Measurements from ENCODE around the gene SYNJ2BP.

DNA sequence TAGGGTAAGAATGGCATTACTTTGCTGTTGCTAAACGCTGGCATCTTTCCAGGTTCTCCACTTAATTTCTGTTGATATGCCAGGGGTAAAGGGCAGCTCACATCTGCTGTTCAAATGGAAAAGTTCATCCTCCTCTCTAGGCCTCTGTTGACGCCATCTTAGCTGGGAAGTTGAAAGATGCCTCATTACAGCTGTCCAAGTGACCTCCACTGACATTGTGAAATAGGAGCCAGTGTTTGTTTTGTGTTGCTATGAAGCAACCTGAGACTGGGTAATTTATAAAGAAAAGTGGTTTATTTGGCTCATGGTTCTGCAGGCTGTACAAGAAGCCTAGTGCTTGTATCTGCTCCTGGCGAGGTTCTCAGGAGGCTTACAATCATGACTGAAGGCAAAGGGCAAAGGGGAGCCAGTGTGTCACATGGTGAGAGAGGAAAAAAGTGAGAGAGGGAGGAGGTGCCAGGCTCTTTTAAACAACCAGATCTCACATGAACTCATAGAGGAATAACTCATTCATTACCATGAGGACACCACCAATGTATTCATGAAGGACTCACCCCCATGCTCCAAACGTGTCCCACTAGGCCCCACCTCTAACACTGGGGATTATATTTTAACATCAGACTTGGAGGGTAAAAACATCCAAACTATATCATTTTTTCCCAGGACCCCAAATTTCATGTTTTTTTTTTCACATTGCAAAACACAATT is 31.9 kb upstream of the SYNJ2BP start:
- TF ChIP-seq, protein P1, sequence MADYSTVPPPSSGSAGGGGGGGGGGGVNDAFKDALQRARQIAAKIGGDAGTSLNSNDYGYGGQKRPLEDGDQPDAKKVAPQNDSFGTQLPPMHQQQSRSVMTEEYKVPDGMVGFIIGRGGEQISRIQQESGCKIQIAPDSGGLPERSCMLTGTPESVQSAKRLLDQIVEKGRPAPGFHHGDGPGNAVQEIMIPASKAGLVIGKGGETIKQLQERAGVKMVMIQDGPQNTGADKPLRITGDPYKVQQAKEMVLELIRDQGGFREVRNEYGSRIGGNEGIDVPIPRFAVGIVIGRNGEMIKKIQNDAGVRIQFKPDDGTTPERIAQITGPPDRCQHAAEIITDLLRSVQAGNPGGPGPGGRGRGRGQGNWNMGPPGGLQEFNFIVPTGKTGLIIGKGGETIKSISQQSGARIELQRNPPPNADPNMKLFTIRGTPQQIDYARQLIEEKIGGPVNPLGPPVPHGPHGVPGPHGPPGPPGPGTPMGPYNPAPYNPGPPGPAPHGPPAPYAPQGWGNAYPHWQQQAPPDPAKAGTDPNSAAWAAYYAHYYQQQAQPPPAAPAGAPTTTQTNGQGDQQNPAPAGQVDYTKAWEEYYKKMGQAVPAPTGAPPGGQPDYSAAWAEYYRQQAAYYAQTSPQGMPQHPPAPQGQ (CRISPR knock-in tag; IDR thresholded peaks at IDR 0.05; ENCODE audit: borderline replicate concordance): no peak
- TF ChIP-seq, protein P2, sequence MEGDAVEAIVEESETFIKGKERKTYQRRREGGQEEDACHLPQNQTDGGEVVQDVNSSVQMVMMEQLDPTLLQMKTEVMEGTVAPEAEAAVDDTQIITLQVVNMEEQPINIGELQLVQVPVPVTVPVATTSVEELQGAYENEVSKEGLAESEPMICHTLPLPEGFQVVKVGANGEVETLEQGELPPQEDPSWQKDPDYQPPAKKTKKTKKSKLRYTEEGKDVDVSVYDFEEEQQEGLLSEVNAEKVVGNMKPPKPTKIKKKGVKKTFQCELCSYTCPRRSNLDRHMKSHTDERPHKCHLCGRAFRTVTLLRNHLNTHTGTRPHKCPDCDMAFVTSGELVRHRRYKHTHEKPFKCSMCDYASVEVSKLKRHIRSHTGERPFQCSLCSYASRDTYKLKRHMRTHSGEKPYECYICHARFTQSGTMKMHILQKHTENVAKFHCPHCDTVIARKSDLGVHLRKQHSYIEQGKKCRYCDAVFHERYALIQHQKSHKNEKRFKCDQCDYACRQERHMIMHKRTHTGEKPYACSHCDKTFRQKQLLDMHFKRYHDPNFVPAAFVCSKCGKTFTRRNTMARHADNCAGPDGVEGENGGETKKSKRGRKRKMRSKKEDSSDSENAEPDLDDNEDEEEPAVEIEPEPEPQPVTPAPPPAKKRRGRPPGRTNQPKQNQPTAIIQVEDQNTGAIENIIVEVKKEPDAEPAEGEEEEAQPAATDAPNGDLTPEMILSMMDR (CRISPR knock-in tag; IDR thresholded peaks at IDR 0.05): no peak
- no peak for TF ChIP-seq MYNN (CRISPR knock-in tag; IDR thresholded peaks at IDR 0.05; ENCODE audit: low read depth)
- TF ChIP-seq, protein P3, sequence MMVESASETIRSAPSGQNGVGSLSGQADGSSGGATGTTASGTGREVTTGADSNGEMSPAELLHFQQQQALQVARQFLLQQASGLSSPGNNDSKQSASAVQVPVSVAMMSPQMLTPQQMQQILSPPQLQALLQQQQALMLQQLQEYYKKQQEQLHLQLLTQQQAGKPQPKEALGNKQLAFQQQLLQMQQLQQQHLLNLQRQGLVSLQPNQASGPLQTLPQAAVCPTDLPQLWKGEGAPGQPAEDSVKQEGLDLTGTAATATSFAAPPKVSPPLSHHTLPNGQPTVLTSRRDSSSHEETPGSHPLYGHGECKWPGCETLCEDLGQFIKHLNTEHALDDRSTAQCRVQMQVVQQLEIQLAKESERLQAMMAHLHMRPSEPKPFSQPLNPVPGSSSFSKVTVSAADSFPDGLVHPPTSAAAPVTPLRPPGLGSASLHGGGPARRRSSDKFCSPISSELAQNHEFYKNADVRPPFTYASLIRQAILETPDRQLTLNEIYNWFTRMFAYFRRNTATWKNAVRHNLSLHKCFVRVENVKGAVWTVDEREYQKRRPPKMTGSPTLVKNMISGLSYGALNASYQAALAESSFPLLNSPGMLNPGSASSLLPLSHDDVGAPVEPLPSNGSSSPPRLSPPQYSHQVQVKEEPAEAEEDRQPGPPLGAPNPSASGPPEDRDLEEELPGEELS (CRISPR knock-in tag; IDR thresholded peaks at IDR 0.05): peak; percentile 71
- no peak for TF ChIP-seq YEATS4 (CRISPR knock-in tag; IDR thresholded peaks at IDR 0.05; ENCODE audit: borderline replicate concordance)
- TF ChIP-seq POLR2AphosphoS5 (IDR thresholded peaks at IDR 0.05; ENCODE audit: low read depth, low read length): no peak

Data from HepG2 (cell line).